GM12873 (cell line): ENCODE results near the gene CSNK2A1.

Source experiments
- TF ChIP-seq, protein P1 (sequence below): IDR thresholded peaks from 2 replicates; pipeline ENCODE4 v1.5.1; 2012; ENCODE audit warnings: low read depth, mild to moderate bottlenecking, moderate library complexity, low read length, control low read depth; ENCODE audit not compliant: insufficient read depth; ENCODE audit errors: missing control alignments

CSNK2A1 gene

DNA sequence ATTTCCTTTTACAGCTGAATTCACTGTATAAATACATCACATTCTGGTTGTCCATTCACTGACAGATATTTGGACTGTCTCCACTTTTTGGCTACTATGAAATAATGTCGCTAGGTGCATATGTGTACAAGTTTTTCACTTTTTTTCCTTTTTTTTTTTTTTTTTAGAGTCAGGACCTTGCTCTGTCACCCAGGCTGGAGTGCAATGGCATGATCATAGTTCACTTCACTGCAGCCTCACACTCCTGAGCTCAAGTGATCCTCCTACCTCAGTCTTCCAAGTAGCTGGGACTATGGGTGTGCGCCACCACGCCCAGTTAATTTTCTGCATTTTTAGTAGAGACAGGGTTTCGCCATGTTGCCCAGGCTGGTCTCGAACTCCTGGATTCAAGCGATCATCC, 13.3 kb downstream of the CSNK2A1 start:
- TF ChIP-seq, protein P1, sequence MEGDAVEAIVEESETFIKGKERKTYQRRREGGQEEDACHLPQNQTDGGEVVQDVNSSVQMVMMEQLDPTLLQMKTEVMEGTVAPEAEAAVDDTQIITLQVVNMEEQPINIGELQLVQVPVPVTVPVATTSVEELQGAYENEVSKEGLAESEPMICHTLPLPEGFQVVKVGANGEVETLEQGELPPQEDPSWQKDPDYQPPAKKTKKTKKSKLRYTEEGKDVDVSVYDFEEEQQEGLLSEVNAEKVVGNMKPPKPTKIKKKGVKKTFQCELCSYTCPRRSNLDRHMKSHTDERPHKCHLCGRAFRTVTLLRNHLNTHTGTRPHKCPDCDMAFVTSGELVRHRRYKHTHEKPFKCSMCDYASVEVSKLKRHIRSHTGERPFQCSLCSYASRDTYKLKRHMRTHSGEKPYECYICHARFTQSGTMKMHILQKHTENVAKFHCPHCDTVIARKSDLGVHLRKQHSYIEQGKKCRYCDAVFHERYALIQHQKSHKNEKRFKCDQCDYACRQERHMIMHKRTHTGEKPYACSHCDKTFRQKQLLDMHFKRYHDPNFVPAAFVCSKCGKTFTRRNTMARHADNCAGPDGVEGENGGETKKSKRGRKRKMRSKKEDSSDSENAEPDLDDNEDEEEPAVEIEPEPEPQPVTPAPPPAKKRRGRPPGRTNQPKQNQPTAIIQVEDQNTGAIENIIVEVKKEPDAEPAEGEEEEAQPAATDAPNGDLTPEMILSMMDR = no peak

DNA sequence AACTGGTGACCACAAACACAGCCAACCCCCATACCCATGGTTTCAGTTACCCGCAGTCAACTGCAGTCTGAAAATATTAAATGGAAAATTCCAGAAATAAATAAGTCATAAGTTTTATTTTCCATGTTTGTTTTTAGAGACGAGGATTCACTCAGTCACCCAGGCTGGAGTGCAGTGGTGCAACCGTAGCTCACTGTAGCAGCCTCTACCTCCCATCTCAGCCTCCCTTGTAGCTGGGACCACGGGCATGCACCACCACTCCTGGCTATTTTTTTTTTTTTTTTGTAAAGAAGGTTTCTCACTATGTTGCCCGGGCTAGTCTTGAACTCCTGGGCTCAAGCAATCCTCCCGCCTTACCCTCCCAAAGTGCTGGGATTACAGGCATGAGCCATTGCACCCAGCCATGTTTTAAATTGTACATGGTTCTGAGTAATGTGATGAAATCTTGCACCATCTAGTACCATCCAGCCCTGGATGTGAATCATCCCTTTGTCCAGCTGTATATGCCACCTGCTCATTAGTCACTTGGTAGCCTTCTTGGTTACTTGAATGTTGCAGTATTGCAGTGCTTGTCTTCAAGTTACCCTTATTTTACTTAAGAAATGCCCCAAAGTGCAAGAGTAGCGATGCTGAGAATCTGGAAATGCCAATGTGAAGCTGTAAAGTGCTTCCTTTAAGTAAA, 14.5 kb downstream of the CSNK2A1 start:
- TF ChIP-seq, protein P1 = no peak

DNA sequence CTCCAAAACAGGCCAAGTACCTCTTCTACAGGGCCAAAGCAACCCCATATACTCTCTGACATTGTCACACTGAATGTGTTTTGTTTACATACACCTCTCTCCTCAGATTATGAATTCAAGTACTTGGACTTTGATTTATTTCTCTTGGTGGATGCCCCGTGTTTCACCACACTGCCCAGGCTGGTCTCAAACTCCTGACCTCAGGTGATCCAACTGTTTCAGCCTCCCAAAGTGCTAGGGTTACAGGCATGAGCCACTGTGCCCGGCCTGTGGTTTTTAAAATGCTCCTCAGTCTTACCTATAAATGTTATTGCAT, 16.1 kb downstream of the CSNK2A1 start:
- TF ChIP-seq, protein P1 = no peak

DNA sequence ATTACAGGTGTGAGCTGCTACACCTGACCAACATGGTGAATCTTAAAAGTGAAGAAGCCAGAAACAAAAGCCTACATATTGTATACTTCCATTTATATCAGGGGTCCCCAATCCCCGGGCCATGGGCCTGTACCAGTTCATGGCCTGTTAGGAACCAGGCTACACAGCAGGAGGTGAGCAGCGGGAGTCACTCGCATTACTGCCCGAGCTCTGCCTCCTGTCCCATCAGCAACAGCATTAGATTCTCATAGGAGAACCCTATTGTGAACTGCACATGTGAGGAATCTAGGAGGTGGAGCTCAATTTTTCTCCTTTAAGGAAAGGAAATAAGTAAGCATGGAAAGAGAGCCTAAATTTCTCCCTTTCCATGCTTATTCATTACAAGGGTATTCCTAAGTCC, 21.7 kb downstream of the CSNK2A1 start:
- TF ChIP-seq, protein P1 = no peak

DNA sequence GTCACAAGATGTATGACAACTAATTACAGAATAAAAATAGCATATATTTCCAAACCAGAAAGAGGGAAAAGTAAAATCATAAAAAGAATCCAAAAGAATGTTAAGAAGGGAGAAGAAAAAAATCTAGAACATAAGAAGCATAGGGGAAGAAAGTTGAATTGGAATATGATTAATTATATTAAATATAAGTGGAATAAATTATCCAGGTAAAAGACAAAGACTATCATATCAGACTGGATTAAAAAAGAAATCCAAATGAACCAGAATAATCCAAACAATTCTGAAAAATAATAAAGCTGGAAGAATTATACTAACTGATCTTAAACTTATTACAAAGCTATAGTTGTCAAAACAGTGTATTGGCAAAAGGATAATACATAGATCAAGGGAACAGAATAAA, 23.6 kb downstream of the CSNK2A1 start:
- TF ChIP-seq, protein P1 = no peak

DNA sequence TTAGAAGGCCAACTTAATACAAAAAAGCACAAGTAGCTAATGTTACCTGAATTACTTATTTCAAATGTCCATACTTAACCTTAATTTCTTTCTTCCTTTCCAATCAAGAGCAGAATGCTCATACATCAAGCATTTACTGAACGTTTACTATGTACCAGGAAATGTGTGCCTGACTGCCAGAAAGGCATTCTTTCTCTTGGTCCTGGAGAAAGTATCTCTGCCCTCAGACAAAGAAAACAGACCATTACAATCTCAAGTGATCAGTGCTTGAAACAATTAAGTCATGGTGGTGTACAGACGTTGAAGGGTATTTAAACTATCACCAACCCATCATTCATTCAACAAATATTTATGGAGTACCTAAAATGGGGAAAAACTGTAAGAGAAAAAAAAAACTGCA, 26.4 kb downstream of the CSNK2A1 start:
- TF ChIP-seq, protein P1 = no peak

DNA sequence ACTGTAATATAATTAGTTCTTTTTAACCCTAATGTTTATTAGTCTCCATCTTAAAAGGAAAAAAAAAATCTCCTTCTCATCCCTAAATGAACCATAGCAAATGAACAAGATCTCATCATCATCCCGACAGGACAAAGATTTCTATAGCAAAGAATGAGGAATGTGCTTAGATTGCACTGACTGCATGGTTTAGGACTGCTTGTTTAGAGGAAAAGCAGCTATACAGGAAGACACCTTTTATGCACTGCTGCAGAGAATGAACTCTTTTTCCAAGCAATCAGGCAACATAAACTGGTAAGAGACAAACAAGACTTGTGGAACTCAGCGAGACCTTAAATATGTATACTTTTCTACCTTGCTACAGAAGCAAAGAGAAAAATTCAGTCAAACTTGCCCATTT, 26.8 kb downstream of the CSNK2A1 start:
- TF ChIP-seq, protein P1 = no peak
